Neural cell (in vitro differentiated cells): Measurements from ENCODE around the gene SH3TC2. TPM values are rescaled to one million over a fixed set of nuclear protein-coding genes. Genes with fewer than 3 reads are reported as not detected.

Experiments
- H2AFZ ChIP-seq: fragments of 200-600, 300-800 bp; sonication (generic), shearing (Covaris generic); 2 replicates; pipeline ENCODE4 v1.6.0; 2014; ENCODE audit warnings: low read depth, mild to moderate bottlenecking, antibody characterized with exemption, low read length, moderate library complexity
- H3F3A ChIP-seq: fragments of 200-600 bp; shearing (Covaris generic); 2 replicates; pipeline ENCODE4 v1.6.1; 2016; ENCODE audit warnings: mild to moderate bottlenecking, moderate library complexity, mixed read lengths, antibody characterized with exemption, low read length; ENCODE audit not compliant: insufficient read depth, poor library complexity, severe bottlenecking
- H3K27ac ChIP-seq: fragments of 200-600, 300-800 bp; sonication (generic), shearing (Covaris generic); 2 replicates; pipeline ENCODE4 v1.5.1; 2014; ENCODE audit warnings: mild to moderate bottlenecking, low read length, moderate library complexity
- H3K27me3 ChIP-seq: fragments of 300-800, 200-600 bp; sonication (generic), shearing (Covaris generic); 2 replicates; pipeline ENCODE4 v1.6.0; 2014; ENCODE audit warnings: mild to moderate bottlenecking, low read depth, low read length, moderate library complexity; ENCODE audit not compliant: insufficient read depth
- H3K36me3 ChIP-seq: fragments of 300-800, 200-600 bp; sonication (generic), shearing (Covaris generic); 2 replicates; pipeline ENCODE4 v1.5.1; 2014; ENCODE audit warnings: mild to moderate bottlenecking, antibody characterized with exemption, low read length, moderate library complexity; ENCODE audit not compliant: insufficient read depth
- H3K4me2 ChIP-seq: fragments of 300-800, 200-600 bp; sonication (generic), shearing (Covaris generic); 2 replicates; pipeline ENCODE4 v1.6.0; 2014; ENCODE audit warnings: mild to moderate bottlenecking, low read length
- H3K4me3 ChIP-seq: fragments of 300-800, 200-600 bp; sonication (generic), shearing (Covaris generic); 2 replicates; pipeline ENCODE4 v1.5.1; 2014; ENCODE audit warnings: mild to moderate bottlenecking, low read length, moderate library complexity
- H3K79me2 ChIP-seq: fragments of 200-600 bp; shearing (Covaris generic); replicated peaks from 2 replicates; pipeline ENCODE4 v1.6.0; 2014; ENCODE audit warnings: mild to moderate bottlenecking, low read length, moderate library complexity; ENCODE audit not compliant: insufficient read depth
- H3K9ac ChIP-seq: fragments of 300-800, 200-600 bp; sonication (generic), shearing (Covaris generic); 2 replicates; pipeline ENCODE4 v1.6.1; 2016; ENCODE audit warnings: mild to moderate bottlenecking, low read length, mixed read lengths
- H3K9me2 ChIP-seq: fragments of 200-600 bp; shearing (Covaris generic); 2 replicates; pipeline ENCODE4 v1.6.1; 2016; ENCODE audit warnings: mild to moderate bottlenecking, low read length, mixed read lengths; ENCODE audit not compliant: insufficient read depth
- H3K9me3 ChIP-seq: fragments of 200-600, 300-800 bp; sonication (generic), shearing (Covaris generic); 2 replicates; pipeline ENCODE4 v1.6.1; 2016; ENCODE audit warnings: mild to moderate bottlenecking, mixed run types, low read length, moderate library complexity, mixed read lengths
- H4K20me1 ChIP-seq: fragments of 200-600 bp; shearing (Covaris generic); 2 replicates; pipeline ENCODE4 v1.6.1; 2016; ENCODE audit warnings: mild to moderate bottlenecking, mixed run types; ENCODE audit not compliant: insufficient read depth
- EP300 ChIP-seq: fragments of 450-650 bp; conservative IDR thresholded peaks from 2 replicates; pipeline ENCODE4 v1.6.1; 2014; ENCODE audit warnings: antibody characterized with exemption, mild to moderate bottlenecking, moderate library complexity; ENCODE audit not compliant: poor library complexity, severe bottlenecking
- EZH2 ChIP-seq: fragments of 200-600, 300-800 bp; shearing (Covaris generic), sonication (generic); IDR thresholded peaks from 2 replicates; pipeline ENCODE4 v1.6.1; 2014; ENCODE audit warnings: antibody characterized with exemption, low read length, borderline replicate concordance, mild to moderate bottlenecking; ENCODE audit not compliant: insufficient read depth, poor library complexity, severe bottlenecking
- MXI1 ChIP-seq: fragments of 450-650 bp; conservative IDR thresholded peaks from 2 replicates; pipeline ENCODE4 v1.6.1; 2014; ENCODE audit warnings: antibody characterized with exemption, mild to moderate bottlenecking; ENCODE audit not compliant: poor library complexity, severe bottlenecking
- POLR2AphosphoS5 ChIP-seq: IDR thresholded peaks from 2 replicates; pipeline ENCODE4 v1.6.1; 2012
- RAD21 ChIP-seq: fragments of 450-650 bp; conservative IDR thresholded peaks from 2 replicates; pipeline ENCODE4 v1.6.1; 2014; ENCODE audit warnings: antibody characterized with exemption, mild to moderate bottlenecking, moderate library complexity
- SMC3 ChIP-seq: fragments of 450-650 bp; conservative IDR thresholded peaks from 2 replicates; pipeline ENCODE4 v1.6.1; 2014; ENCODE audit warnings: antibody characterized with exemption, mild to moderate bottlenecking, moderate library complexity; ENCODE audit not compliant: poor library complexity
- TAF1 ChIP-seq: IDR thresholded peaks from 2 replicates; pipeline ENCODE4 v1.6.1; 2012; ENCODE audit warnings: low read depth
- polyA plus RNA-seq: library from polyadenylated mRNA; depleted of rRNA; stranded (reverse); fragments of >200 nt; gene quantifications from 2 replicates; pipeline ENCODE4 v1.2.3, GENCODE V29; 2014
- TF ChIP-seq, protein P1 (sequence below): IDR thresholded peaks from 2 replicates; pipeline ENCODE4 v1.6.1; 2012; ENCODE audit warnings: borderline replicate concordance
- TF ChIP-seq, protein P2 (sequence below): fragments of 450-650 bp; IDR thresholded peaks from 2 replicates; pipeline ENCODE4 v1.5.1; 2014; ENCODE audit warnings: antibody characterized with exemption, mild to moderate bottlenecking, moderate library complexity; ENCODE audit not compliant: poor library complexity, severe bottlenecking

The SH3TC2 gene
- polyA plus RNA-seq, 1 donor from 2014 or later, result not detected

DNA sequence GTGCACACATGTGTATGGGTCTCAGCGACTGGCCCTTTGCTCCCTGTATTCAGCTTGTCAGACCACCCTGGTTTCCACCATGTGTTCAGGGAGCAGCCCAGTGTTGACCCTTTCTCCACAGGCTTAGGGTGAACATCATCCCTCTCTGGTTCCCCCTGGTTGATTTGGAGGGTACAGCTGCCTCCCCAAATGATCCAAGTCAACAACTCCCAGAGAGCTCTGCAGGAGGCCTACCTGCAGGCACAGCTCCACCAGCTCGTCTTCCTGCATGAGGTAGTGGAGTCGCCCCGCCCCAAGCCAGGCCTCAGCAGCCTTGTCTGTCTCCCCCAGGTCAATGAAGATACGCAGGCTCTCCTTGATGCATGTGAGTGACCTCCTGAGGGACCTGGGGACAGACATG is 50.5 kb downstream of the SH3TC2 start:
- Histone ChIP-seq H3K27ac (no peak overlapping the region), H3K27me3 (no peaks in the 10 kb centered on the region), H2AFZ (no peak overlapping the region), H3K9me2 (no peaks in the 10 kb centered on the region), H3K9ac (no peak overlapping the region), H3K4me2 (no peak overlapping the region), H3K9me3 (no peaks in the 10 kb centered on the region), H3K79me2 (no peaks in the 10 kb centered on the region), H3F3A (no peaks in the 10 kb centered on the region), H3K4me3 (no peak overlapping the region), H3K36me3 (no peaks in the 10 kb centered on the region), H4K20me1 (no peaks in the 10 kb centered on the region)
- TF ChIP-seq MXI1, result no peak
- no peak for TF ChIP-seq EZH2
- no peak for TF ChIP-seq TAF1
- TF ChIP-seq RAD21, result no peak
- TF ChIP-seq, protein P1, sequence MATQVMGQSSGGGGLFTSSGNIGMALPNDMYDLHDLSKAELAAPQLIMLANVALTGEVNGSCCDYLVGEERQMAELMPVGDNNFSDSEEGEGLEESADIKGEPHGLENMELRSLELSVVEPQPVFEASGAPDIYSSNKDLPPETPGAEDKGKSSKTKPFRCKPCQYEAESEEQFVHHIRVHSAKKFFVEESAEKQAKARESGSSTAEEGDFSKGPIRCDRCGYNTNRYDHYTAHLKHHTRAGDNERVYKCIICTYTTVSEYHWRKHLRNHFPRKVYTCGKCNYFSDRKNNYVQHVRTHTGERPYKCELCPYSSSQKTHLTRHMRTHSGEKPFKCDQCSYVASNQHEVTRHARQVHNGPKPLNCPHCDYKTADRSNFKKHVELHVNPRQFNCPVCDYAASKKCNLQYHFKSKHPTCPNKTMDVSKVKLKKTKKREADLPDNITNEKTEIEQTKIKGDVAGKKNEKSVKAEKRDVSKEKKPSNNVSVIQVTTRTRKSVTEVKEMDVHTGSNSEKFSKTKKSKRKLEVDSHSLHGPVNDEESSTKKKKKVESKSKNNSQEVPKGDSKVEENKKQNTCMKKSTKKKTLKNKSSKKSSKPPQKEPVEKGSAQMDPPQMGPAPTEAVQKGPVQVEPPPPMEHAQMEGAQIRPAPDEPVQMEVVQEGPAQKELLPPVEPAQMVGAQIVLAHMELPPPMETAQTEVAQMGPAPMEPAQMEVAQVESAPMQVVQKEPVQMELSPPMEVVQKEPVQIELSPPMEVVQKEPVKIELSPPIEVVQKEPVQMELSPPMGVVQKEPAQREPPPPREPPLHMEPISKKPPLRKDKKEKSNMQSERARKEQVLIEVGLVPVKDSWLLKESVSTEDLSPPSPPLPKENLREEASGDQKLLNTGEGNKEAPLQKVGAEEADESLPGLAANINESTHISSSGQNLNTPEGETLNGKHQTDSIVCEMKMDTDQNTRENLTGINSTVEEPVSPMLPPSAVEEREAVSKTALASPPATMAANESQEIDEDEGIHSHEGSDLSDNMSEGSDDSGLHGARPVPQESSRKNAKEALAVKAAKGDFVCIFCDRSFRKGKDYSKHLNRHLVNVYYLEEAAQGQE, result no peak
- TF ChIP-seq, protein P2, sequence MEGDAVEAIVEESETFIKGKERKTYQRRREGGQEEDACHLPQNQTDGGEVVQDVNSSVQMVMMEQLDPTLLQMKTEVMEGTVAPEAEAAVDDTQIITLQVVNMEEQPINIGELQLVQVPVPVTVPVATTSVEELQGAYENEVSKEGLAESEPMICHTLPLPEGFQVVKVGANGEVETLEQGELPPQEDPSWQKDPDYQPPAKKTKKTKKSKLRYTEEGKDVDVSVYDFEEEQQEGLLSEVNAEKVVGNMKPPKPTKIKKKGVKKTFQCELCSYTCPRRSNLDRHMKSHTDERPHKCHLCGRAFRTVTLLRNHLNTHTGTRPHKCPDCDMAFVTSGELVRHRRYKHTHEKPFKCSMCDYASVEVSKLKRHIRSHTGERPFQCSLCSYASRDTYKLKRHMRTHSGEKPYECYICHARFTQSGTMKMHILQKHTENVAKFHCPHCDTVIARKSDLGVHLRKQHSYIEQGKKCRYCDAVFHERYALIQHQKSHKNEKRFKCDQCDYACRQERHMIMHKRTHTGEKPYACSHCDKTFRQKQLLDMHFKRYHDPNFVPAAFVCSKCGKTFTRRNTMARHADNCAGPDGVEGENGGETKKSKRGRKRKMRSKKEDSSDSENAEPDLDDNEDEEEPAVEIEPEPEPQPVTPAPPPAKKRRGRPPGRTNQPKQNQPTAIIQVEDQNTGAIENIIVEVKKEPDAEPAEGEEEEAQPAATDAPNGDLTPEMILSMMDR, result no peak
- no peak for TF ChIP-seq EP300
- no peak for TF ChIP-seq SMC3
- no peak for TF ChIP-seq POLR2AphosphoS5

DNA sequence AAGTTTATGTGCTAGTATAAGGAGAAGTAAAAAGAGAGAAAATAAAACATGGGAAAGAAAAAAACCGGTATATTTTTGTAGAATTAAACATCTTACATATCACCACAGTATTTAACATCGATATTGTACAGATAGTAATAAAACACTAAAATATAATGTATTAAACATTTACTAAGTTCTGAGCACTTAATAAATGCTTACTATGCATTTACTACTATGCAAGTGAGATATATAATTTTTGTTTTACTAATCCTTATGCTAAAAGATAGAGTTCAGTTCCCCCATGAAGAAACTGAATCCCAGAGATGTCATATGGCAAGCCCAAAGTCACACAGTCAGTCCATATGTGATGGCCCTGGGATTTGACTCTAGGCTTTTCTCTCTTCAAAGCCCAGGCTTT is 51.1 kb downstream of the SH3TC2 start:
- Histone ChIP-seq H3K9me2 (no peaks in the 10 kb centered on the region), H3K27ac (no peak overlapping the region)

More for the DNA sequence above, 51.1 kb downstream of the SH3TC2 start:
- Histone ChIP-seq H3F3A (no peaks in the 10 kb centered on the region), H3K9me3 (no peaks in the 10 kb centered on the region), H3K9ac (no peak overlapping the region), H3K4me2 (no peak overlapping the region), H3K36me3 (no peaks in the 10 kb centered on the region), H4K20me1 (no peaks in the 10 kb centered on the region), H3K79me2 (no peaks in the 10 kb centered on the region), H3K27me3 (no peaks in the 10 kb centered on the region), H3K4me3 (no peak overlapping the region), H2AFZ (no peak overlapping the region)
- TF ChIP-seq POLR2AphosphoS5 (no peak), EP300 (no peak), SMC3 (no peak), TAF1 (no peak), MXI1 (no peak), RAD21 (no peak), EZH2 (no peak)
- TF ChIP-seq, protein P2, result no peak
- TF ChIP-seq, protein P1, result no peak
